GM18868 (cell line): ENCODE data around the gene PAQR9.
A peak's percentile ranks its signal among the peaks of the same experiment; 100 is the strongest.

Experiments used
- ATAC-seq: cut with Tn5 transposase; IDR thresholded peaks from one replicate; pipeline ENCODE4 v1.9.1; 2021; ENCODE audit warnings: mild to moderate bottlenecking, moderate library complexity; ENCODE audit not compliant: unreplicated experiment

The PAQR9 gene

DNA sequence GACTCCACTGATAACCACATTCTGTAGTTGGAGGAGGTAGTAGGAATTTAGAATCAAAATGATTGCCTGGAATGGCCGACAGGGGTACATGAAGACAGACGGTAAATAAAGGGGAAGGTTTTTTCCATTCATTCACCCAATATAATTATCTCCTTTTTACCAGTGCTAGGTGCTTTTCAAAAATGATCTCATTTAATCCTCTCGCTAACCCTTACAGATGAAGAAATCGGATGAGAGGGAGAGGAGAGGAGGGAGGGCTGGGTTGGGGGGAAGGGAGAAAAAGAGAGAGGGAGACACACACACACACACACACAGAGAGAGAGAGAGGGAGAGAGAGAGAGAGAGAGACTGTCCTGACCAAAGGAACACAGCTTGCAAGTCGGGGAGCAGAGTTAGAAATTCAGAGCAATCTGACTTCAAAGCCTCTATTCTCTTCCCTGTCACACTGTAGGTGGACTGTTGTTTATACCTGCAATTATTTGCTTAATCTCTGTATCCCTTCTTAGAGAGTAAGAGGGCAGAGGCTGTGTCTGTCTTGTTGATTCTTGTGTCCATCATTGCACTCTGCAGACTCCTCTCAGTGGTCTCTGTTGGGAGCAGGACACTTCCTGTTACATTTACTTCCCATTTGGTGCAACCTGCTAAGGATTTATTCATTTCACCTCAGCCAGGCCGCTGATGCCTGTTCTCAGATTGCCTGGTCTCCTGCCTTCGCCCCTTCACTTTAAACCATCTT lies 18.7 kb upstream of the PAQR9 start:
- no peak for ATAC-seq

DNA sequence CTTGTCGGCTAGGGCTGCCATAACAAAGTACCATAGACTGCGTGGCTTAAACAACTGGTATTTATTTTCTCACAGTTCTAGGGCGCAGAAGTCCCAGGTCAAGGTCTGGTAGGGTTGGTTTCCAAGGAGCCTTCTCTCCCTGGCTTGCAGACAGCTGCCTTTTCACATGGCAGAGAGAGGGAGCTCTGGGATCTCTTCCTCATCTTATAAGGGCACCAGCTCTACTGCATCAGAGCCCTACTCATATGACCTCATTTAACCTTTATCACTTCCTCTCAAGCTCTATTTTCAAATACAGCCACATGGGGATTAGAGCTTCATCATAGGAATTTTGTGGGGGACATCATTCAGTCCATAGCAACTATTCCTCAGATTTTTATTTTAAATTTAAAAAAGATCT lies 17.6 kb upstream of the PAQR9 start:
- no peak for ATAC-seq

DNA sequence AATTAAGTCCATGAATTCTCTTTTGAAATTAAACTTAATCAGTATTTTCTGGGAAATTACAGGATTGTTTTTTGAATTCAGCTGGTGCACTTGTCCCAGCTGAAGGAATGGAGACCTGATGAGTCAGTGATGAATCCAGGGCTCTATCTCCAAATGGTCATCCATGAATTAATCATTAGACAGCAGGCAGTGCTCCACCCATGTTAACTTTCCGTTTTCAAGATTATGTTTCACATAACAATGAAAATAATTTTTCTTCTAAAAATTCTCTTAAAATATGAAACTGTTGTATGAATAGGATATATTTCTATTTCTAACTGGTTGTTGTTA lies 13.9 kb upstream of the PAQR9 start:
- no peak for ATAC-seq

DNA sequence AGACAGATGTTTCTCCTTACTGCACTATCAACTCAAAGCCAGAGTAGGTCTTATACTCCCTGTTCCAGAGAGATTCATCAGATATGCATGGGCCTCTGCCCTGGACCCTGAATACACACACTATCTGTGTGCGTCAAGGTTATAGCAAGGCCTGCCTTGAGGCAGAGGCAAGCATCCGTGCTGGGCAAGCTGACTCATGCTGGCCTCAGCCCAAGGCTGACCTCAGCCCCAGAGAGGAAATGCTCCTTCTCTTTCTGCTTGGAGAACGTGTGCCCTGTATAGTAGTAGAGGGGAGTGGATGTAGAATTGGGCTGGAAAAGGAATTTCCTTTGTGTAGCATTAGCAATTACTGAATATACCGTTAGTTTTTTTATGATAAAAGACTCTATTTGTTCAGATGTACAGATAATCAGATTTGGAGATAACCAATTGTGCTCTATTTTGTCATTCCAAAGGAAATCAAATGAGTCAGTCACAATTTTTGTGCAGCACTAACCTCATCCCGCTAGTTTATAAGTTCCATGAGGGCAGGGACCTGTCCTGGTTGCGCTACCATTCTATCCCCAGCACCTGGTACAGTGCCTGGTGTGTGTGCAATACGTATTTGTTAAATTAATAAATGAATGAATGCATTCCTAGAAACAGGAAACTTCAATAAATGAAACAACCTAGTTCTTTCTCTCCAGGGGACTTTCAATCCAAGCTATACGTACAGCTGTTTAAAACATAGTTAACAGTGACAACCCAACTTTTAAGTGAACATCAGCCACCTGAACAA lies 13.3 kb upstream of the PAQR9 start:
- ATAC-seq, result no peak

DNA sequence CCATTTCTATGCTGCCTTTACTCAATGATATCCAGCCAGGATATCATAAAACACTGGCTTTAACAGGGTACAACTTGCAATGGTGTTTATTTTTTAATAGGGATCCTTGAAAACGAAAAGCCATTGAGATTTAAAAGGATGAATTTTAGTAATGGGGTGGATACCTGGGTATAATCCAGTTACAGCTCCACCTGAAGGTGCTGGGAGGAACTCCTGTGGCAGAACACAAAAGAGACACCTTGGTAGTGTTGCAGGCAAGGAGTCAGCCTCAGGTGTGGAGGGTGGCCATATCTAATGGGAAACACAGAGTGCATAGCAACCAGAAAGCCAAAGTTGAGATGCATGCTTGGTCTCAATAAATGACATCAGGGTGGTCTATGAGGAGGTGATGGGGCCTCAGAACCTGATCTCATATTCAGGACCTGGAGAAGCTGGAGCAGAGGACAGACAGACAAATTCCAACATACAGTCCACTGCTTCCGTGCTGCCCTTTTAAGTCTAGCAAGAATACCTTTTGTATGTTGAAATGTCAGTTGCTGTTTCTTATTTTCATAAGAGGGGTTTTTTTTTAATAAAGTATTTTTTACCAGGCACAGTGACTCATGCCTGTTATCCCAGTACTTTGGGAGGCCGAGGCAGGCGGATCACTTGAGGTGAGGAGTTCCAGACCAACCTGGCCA lies 12.0 kb upstream of the PAQR9 start:
- ATAC-seq, result no peak

DNA sequence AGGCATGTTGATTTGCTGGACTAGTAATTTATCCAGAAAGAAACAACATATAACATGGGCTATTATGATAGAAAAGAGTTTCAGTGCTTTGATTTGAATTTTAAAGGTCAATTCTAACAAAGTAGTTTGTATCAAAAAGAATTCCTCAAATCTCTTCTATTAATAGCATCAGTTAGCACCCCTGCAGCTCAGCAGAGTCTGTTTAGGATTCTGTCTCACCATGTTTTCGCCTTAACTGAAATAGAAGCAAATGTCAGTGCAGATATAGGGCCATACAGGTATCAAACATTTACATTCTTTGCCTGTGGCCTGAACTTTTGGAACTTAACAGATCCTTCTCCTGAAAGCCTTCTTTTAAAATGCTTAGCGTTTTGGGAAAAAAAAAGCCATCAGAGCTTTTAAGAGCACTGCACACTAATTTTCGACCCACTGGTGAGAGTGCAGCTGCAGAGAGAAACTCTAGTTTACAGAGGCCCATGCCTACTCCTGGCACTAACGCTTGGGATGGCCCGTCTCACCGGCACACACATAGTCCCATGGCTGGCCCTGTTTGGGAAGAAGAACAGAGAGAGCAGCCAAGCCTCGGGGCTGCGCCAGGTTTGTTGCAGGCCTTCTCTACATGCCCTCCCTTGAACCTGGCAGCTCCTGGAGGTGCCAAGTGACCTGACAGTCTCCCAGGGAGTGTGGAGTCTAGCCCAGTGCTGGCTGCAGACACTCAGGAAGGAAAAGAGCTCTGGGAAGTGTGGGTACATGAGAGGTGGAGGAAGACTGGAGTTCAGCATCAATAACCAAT lies 9.9 kb upstream of the PAQR9 start:
- ATAC-seq, result no peak

DNA sequence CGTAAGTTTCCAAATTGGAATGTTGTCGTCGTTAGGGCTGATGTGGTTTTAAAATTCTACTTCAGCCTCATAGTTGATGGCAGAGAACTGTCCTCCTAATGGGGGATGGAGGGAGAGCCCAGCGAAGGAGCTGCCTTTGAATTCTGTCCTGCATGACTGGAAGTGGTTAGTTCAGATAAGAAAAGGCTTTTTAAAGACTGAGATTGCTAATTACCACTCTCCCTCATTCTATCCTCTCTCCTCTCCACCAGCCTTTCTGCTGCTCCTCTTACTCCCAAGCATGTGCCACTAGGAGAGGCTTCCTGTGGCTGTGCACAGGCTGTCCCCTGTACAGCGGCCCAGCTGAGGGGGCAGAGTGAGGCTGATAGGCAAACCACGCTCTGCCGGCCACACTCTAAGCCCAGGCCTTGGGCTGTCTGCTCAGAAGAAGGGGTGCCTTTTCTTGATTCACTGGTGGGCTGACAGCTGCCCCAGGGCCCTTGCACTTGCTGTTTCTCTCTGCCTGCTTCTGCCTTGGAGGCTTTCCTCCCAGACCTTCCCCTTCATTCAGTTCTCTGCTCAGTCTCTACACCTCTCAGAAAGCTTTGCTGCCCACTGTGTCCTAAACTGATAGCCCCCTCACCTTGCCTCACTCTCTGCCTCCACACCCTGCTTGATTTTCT lies 8.7 kb upstream of the PAQR9 start:
- no peak for ATAC-seq

DNA sequence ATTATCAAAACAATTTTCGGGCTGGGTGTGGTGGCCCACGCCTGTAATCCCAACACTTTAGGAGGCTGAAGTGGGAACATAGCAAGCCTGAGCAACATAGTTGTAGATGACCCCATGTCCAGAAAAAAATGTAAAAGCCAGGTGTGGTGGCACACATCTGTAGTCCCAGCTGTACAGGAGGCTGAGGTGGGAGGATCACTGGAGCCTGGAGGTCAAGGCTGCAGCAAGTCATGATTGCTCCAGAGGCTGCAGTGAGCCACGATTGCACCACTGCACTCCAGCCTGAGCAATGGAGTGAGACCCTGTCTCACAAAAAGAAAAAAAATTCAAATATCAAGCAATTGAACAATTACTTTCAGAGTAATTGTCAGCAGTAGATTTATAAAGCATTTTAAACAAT lies 8.0 kb upstream of the PAQR9 start:
- no peak for ATAC-seq

DNA sequence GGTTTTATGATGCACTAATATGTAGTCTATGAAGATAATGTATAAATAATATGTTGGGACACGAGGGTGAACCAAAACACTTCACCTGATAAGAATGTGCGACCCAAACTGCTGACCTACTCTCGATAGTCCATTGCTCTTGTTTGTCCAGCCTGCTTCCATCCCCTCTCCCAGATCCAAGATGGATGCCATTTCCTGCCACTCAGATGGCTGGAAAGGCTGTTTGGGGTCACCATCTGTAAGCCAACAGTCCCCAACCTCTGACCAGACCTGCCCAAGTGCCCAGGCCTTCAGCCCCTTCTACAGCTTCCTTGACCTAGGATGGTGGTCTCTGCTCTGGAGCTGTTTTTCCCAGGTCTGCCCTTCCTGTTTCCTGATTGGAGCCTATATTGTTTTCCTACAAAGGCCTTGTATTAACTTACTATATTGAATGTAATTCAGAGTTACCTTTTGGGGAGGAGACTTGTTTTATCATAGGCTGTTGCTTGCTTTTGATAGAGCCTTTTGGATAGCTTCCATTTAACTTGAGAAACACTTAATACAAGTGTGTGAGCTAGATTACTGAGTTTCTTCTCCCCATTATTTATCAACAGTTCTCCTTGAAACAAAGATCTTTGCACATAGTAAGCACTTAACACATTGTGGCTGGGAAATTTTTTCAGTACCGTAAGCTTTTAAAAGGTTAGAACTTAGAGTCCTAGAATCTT lies 5.0 kb upstream of the PAQR9 start:
- ATAC-seq, result no peak

DNA sequence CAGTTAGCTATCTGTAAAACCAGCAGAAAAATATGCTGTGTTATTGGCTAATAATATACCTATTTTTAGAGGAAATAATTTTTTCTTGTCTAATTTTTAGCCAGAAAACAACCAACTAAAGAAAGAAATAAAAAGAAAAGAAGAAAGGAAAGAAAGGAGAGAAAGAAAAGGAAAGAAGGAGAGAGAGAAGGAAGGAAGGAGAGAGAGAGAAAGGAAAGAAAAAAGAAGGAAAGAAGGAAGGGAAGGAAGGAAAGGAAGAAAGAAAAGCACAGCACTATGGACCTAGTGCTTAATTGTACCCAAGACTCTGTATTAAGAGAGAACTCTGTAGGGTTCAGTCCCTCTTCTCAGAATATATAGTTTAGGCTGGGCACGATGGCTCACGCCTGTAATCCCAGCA lies 3.3 kb upstream of the PAQR9 start:
- ATAC-seq, result no peak

DNA sequence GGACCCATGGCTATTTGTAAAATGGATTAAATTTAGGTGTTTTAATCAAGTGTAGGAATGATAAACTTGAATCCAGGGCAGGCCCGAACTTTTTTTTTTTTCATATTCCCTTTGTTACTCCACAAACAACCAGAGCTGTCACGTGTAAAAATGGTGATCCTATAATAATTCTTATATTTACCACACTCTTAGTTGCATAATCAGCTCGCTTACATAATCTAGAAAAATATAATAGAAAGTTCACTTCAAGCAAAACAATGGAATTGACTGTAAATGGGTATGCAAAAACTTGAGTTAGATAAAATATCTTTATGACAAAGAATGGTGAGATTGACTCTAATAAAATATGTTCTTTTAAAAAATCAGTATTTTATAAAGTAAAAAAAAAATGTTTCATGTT lies 2.1 kb upstream of the PAQR9 start:
- no peak for ATAC-seq

DNA sequence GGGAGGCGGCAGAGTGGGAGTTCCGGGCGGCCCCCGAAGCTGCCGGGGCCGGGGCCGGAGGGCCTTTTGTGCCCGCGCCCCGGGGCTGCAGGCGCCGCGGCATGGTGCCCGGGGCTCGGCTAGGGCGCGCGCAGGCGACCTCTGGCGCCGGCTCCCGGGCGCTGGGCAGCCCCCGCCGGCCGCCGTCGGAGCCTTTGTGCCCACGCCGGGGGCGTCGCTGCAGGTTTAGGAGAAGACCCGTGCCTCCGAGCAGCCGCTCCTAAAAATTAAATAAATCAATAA lies 299 bp downstream of the PAQR9 start:
- ATAC-seq, result peak; percentile 15

DNA sequence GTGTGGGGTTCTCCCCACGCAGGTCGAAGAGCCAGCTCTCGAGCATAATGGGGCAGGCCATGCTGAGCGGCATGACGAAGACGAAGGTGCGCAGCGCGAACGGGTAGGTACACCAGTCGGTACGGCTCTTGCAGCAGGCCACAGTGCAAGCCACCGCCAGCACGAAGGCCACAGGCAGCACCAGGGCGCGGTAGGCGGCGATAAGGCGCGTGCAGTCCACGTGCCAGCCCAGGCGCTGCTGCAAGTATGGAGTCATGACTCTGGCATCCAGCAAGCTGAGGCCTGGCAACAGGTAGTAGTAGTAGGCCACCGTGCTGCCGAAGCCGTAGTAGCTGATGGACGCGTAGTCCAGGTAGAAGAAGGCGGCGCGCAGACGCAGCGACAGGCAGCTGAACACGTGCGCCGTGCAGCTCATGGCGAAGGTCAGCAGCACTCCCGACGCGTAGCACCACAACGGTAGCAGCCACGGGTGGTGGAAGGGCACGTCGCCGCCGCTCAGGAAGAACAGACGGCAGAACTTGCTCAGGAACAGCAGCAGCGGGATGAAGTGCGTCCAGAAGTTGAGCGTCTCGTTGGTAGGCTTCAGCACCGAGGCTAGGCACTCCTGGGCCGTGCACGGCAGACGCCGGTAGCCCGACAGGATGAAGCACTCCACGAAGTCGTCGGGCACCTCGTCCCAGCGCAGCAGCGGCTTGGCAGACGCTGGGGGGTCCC lies 797 bp downstream of the PAQR9 start:
- ATAC-seq, result no peak

DNA sequence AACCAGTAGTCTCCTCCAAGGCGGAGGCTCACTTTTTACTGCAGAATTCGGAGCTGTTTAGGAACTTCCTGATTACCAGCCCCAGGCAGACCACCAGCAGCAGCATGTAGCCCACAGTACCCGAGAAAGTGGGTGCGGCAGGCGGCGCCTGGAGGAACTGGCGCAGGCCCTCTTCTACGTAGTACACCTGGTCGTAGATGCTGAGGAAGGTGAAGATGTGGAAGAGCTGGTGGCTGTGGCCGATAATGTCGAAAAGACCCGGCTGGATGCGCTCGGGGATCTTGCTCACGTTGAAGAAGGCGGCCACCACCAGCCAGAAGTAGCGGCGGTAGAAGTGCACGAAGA lies 1.3 kb downstream of the PAQR9 start:
- no peak for ATAC-seq

DNA sequence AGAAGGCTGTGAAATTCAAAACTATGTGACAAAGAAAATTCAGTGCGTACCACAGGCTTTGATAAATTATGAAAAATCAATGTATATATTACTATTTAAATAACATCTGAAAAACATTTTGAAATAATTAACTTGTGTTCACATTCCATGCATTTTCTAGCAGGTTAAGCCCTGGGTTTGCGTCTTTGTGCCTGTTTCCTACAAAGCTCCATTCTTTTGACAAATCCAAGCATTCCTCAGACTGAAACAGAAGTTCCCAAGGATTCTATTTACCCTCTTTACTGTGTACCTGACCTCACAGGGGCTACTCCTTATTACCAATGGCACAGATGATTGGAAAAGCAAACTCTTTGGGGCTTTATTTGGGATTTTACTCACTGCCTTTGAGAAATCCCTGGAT lies 1.9 kb downstream of the PAQR9 start:
- ATAC-seq, result no peak

DNA sequence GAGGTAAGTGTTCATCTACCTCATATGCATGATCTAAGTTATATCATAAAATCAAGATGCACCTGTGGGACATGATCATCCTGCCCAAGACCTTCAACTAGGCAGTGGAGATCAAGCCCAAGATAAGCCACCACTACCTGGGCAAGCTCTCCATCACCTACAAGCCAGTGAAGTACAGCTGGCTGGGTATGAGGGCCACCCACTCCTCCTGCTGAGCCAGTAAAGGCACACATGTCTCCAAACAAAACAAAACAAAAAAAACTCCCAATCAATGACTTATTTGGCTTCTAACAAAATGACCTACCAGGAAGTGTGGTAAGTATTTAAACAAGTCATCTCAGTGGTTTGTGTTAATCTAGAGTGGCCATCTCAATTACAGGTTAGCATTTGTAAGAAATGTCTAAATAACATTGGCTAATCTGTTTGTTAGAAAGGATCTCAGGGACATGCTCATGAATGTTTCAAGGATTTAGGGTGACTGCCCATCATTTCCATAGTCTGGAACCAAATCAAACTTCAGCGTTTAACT lies 3.1 kb downstream of the PAQR9 start:
- no peak for ATAC-seq

DNA sequence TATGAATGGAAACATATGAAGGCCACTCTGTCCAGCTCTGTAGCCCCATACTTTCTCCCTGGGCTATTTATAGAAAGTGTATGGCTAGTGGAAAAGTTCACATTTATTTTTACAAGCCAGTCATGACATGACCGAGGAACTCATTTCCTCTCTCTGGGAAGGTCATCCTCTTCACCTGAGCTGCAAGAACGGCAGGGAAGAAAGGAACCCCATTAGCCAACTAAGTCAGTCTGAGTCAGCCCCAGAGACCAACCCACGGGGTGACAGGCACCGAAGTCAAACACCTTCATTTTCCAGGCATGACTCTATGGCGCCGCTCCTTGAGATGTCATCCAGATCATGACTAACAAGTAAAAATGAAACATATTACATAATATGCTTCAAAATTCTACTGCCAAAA lies 4.8 kb downstream of the PAQR9 start:
- no peak for ATAC-seq

DNA sequence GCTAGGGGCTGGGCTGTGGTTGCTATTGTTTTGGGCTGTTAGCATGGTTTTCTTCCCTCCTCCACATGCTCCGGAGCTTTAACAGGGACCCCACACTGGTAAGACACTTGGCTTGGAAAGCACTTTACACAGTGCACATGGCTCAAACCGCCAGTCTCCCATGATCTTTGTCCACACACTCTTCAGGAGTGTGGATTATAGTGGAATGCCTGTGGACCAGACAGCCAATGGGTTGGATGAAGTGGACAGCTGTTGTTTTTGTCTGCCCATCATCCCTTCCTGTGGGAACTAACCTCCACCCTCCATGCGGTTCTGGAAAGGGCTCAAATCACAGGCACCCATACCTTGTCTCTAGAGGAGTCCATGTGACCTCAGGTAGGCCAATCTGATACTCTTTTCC lies 10.0 kb downstream of the PAQR9 start:
- no peak for ATAC-seq

DNA sequence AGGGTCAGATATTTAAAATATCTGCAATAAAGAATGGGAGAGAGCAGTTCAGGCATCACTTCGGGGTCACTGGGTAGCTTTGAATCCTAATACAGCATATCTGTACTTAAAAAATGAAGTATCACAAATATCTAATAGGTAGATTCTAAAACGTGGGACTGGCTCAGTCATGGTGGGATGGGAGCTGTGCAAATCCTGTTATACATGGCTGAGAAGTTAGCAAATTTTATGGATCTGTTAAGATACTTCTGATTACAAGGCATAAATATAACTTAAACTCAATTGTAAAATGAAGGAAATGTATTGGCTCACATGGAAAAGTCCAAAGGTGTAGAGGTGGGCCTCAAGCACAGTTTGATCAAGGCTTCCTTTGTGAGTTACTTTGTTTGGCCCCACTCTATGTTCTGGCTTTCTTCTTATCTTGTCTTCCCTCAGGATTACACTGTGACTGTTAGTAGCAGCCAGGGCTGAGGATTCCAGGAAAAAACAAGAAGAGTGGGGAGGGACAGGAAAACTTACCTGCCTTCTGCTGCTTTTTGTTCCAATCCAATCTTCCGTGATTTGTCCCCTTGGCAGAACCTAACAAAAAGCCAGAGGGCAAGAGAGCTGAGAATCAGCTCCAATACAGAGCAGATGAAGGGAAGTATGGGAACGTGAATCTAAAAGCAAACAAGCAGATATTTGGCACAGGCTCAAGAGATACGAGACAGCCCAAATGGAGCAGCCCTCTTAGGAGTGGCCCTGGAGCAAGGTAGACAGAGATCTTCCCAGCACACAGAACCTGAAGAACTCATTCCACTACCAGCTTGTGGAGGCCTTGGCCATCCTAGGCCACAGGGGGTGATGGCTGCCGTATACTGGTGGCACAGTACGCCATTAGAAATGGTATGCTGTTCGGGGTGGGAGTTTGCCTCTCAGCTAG lies 10.9 kb downstream of the PAQR9 start:
- no peak for ATAC-seq
